Measurements from ENCODE around the gene AP3B1. TPM values are rescaled to one million over a fixed set of nuclear protein-coding genes. Genes with fewer than 3 reads are reported as not detected.

The AP3B1 gene
- total RNA-seq, 1 experiment from 2014 or later: 50.3 TPM

- no peak for TF ChIP-seq CREM (CRISPR knock-in tag; IDR thresholded peaks at IDR 0.05)
These were observed 297.6 kb downstream of the AP3B1 start (continued) for GRCh38 chr5:77996943-77997342.

- Mint-ChIP-seq H3K4me3 (no peak overlapping the region), H3K4me1 (peaks cover 35% of the 10 kb centered on the region), H3K27me3 (ENCODE audit: low read depth) (peaks cover 60% of the 10 kb centered on the region), H3K27ac (no peak overlapping the region), H3K36me3 (no peaks in the 10 kb centered on the region), H3K9me3 (no peaks in the 10 kb centered on the region)
- DNase-seq (ENCODE audit: low spot score) (no peak), ATAC-seq (no peak)
- no peak for TF ChIP-seq OVOL2 (CRISPR knock-in tag; IDR thresholded peaks at IDR 0.05; ENCODE audit: borderline replicate concordance)
- no peak for TF ChIP-seq NFE2L1 (CRISPR knock-in tag; IDR thresholded peaks at IDR 0.05)
- TF ChIP-seq ZNF423 (CRISPR knock-in tag; IDR thresholded peaks at IDR 0.05): no peak
- no peak for TF ChIP-seq ATF3 (CRISPR knock-in tag; conservative IDR thresholded peaks at IDR 0.05)
- TF ChIP-seq ZNF671 (CRISPR knock-in tag; IDR thresholded peaks at IDR 0.05): no peak
- TF ChIP-seq CBFB (CRISPR knock-in tag; IDR thresholded peaks at IDR 0.05; ENCODE audit: low read depth): no peak
- no peak for TF ChIP-seq FOXP1 (CRISPR knock-in tag; IDR thresholded peaks at IDR 0.05; ENCODE audit: borderline replicate concordance)
- TF ChIP-seq JAZF1 (CRISPR knock-in tag; IDR thresholded peaks at IDR 0.05): no peak
- TF ChIP-seq ZNF512 (CRISPR knock-in tag; IDR thresholded peaks at IDR 0.05; ENCODE audit: borderline replicate concordance): no peak
- TF ChIP-seq ATF2 (CRISPR knock-in tag; IDR thresholded peaks at IDR 0.05; ENCODE audit: borderline replicate concordance, low read depth): no peak
- no peak for TF ChIP-seq ZNF219 (CRISPR knock-in tag; IDR thresholded peaks at IDR 0.05; ENCODE audit: borderline replicate concordance)
- TF ChIP-seq GABPB1 (CRISPR knock-in tag; IDR thresholded peaks at IDR 0.05): no peak
- TF ChIP-seq ZNF232 (CRISPR knock-in tag; IDR thresholded peaks at IDR 0.05): no peak
- no peak for TF ChIP-seq FOXK1 (CRISPR knock-in tag; IDR thresholded peaks at IDR 0.05)
- no peak for TF ChIP-seq SP1 (CRISPR knock-in tag; conservative IDR thresholded peaks at IDR 0.05)
- TF ChIP-seq MLX (CRISPR knock-in tag; IDR thresholded peaks at IDR 0.05): no peak
- ChIA-PET POLR2A (no interaction called here), CTCF (no interaction called here)
These were observed 298.6 kb downstream of the AP3B1 start for GRCh38 chr5:77995793-77996409.

- H3K27me3 Mint-ChIP-seq (ENCODE audit: low read depth): peaks cover 60% of the 10 kb centered on the region
- H3K36me3 Mint-ChIP-seq: no peaks in the 10 kb centered on the region
- TF ChIP-seq CREB1 (CRISPR knock-in tag; IDR thresholded peaks at IDR 0.05) (no peak), ZNF512 (CRISPR knock-in tag; IDR thresholded peaks at IDR 0.05; ENCODE audit: borderline replicate concordance) (no peak)
- ATAC-seq (no peak), DNase-seq (ENCODE audit: low spot score) (no peak)
- ChIA-PET POLR2A (no interaction called here), CTCF (interaction anchor here (0.6 kb wide), 1 partner anchor 13 kb away, joined by 3 read pairs; no protein-coding TSS in a partner anchor)
- H3K27ac Mint-ChIP-seq: no peak overlapping the region
- no peak overlapping the region for H3K4me3 Mint-ChIP-seq
- peaks cover 44% of the 10 kb centered on the region for H3K4me1 Mint-ChIP-seq
- H3K9me3 Mint-ChIP-seq: no peaks in the 10 kb centered on the region
These were observed 299.6 kb downstream of the AP3B1 start for GRCh38 chr5:77994943-77995342.
